Activated T-cell treated with anti-CD3 and anti-CD28 coated beads, Interleukin-2, amount 50 U/mL, for 48 hours (primary cell): Measurements from ENCODE around the gene PRM3.

Source experiments
- DNase-seq, 2 experiments: peaks; one replicate each; pipeline ENCODE4 v3.0.0-alpha.2; 2020

The PRM3 gene

DNA sequence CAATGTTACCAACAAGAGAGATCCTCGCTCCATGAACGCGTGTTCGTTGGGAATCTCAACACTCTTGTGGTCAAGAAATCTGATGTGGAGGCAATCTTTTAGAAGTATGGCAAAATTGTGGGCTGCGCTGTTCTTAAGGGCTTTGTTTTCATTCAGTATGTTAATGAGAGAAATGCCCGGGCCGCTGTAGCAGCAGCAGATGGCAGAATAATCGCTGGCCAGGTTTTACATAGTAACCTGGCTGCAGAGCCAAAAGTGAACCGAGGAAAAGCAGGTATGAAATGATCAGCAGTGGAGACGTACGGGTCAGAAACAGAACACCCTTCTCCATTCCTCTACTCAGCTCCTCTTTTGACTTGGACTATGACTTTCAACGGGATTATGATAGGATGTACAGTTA is 30.8 kb downstream of the PRM3 start:
- DNase-seq, result no peak

DNA sequence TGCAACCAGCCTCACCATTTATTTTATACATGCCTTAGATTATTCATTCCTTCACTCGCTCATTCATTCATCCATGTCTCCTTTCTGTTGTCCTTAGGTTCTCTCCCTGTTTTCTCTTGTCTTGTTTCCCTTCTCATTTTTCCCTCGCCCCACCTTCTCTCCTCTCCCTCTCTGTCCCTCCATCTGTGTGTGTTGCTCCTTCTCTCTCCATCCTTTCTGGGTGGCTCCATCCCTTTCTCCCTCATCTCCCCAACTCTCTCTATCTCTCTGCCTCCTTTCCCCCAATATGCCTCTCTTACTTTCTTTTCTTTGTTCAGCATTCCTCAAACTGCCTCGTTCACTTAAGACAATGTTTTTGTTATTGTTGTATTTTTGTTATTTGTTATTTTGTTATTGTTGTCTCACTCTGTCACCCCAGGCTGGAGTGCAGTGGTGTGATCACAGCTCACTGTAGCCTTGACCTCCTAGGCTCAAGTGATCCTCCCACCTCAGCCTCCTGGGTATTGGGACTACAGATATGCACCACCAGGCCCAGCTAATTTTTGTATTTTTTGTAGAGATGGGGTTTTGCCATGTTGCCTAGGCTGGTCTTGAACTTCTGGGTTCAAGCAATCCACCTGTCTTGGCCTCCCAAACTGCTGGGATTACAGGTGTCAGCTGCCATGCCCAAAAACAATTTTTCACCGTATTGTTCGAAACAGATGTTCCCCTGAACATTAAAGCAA is 31.8 kb downstream of the PRM3 start:
- DNase-seq, result no peak

DNA sequence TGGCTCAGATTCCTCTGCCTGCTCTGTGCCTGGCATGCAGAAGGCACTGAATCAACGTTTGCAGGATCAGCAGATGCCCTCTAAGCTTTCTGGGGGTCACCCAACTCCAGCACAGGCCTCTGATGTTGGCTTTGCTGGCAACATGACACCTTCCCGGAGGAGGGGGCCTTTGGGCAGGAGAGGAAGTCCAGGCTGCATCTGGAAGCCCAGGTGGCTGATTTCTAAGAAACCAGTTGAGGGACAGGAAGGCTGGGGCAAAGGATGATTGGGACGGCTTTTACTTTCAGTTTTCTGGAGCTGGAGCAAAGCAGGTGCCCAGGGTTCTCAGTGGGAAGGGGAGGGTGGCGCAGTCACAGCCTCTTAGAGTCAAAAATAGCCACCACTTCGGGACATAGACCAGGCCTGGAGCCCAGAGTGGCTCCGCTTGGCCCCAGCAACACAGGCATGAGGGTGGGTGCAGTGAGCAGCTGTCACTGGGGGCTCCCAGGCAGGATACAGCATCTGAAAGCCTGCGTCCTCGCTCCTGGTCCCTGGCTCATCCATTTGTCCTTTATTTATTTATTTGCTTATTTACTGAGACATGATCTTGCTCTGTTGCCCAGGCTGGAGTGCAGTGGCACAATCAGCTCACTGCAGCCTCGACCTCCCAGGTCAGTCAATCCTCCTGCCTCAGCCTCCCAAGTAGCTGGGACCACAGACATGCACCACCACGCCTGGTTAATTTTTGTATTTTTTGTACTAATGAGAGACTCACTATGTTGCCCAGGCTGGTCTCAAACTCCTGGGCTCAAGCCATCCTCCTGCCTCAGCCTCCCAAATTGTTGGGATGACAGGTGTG is 32.6 kb downstream of the PRM3 start:
- no peak for DNase-seq

DNA sequence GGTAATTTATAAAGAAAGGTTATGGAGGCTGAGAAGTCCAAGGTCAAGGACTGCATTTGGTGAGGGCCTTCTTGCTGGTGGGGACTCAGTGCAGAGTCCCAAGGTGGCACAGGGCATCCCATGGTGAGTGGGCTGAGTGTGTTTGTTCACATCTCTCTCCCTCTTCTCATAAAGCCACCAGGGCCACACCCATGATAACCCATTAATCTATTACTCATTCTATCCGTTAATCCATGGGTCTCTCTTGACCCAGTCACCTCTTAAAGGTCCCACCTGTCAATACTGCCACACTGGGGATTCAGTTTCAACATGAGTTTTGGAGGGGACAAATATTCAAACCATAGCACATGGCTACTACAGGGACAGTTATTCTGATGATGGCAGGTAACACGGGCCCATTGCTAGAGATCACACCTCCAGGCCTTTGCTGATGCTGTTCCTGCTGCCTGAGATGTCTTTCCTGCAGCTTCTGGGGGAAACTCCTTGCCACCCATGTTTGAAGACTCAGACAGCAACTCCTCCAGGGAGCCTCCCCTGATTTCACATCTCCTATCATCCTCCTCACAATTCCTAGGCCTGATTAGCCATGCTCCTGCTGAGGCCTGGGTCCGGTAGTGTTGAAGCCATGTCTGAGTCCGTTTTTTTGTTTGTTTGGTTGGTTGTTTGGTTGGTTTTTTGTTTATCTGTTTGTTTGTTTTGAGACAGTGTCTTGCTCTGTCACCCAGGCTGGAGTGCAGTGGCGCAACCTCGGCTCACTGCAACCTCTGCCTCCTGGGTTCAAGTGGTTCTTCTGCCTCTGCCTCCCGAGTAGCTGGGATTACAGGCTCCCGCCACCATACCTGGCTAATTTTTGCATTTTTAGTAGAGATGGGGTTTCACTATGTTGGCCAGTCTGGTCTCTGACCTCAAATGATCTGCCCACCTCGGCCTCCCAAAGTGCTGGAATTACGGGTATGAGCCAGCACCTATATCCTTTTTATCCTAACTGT is 33.5 kb downstream of the PRM3 start:
- no peak for DNase-seq

DNA sequence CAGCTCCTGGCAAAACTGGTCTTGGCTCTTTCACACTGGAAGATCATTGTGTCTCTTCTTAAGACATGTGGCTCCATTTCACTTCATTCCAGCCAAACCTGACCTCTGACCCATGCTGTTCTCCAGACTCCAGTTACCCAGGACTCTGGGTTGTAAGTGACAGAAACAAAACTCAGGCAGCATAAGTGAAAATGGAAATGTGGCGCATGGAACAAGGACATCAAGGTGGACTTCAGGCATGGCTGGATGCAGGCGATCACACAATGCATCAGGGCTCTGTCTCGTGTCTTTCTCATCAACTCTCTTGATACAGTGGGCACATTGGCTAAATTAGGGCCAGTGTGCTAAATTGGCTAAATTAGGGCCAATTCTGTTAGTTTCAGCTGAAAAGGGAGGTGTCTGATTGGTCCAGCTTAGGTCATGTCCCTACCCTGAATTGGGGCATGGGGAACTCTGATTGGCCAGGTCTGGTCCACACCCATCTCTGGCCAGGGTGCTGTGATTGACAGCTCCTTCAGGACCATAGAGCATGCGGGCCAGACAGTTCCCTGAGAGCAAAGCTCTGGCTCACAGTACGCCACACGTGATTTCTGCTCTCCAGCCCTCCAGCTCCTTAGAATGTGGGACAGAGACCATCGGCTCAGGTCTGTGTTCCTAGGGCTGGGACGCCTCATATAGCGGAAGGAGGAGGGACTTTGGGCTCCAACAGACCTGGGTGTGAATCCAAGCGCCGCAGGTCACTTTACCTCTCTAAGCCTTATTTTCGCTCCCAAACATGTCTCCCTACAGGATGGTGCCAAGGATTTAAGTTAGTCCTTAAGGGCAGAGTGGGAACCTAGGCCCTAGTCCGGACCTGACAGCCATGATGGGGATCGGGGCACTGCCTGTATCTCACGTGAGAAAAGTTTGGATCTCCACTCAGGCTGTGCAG is 34.9 kb downstream of the PRM3 start:
- DNase-seq, result no peak

DNA sequence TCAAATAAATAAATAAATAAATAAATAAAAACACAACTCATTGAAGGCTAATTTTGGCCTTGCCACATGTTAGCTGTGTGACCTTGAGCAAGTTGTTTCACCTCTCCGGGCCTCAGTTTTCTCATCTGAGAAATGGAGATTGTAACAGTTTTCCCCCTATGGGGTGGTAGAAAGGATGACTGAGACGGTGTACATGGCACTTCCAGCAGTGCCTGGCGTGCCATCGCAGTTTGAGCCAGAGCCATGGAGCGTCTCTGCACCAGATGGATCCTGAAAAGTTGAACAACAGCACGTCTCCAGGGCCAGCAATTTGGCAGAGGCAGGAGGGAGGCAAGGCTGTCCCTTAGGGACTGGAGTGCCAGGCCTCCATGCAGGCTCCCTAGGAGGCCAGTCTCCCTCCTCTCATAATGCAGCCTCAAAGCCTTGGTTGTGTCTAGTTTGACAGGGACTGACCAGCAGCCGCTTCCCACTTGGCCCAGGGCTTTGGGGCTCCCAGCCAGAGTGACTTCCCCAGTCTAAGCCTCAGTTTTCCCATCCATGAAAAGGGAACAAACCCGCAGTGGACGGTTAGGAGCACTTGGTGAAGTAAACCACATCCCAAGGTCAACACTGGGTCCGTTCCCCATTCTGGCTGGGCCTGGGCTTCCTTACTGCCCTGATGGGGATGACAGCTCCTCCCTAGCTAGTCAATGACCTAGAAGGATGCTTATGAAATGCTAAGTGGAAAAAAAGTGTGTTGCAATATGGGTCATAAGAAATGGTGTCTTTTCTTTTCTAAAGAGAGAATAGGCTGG is 36.8 kb downstream of the PRM3 start:
- DNase-seq, result no peak

DNA sequence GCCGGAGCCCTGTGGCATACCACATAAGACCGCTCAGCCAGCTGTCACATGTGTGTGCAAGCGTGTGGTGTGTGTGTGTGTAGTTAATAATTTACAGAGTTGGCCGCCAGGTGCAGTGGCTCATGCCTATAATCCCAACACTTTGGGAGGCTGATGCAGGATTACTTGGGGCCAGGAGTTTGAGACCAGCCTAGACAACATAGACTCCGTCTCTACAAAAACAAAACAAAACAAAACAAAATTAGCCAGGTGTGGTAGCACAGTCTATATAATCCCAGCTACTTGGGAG is 37.8 kb downstream of the PRM3 start:
- DNase-seq, result no peak

DNA sequence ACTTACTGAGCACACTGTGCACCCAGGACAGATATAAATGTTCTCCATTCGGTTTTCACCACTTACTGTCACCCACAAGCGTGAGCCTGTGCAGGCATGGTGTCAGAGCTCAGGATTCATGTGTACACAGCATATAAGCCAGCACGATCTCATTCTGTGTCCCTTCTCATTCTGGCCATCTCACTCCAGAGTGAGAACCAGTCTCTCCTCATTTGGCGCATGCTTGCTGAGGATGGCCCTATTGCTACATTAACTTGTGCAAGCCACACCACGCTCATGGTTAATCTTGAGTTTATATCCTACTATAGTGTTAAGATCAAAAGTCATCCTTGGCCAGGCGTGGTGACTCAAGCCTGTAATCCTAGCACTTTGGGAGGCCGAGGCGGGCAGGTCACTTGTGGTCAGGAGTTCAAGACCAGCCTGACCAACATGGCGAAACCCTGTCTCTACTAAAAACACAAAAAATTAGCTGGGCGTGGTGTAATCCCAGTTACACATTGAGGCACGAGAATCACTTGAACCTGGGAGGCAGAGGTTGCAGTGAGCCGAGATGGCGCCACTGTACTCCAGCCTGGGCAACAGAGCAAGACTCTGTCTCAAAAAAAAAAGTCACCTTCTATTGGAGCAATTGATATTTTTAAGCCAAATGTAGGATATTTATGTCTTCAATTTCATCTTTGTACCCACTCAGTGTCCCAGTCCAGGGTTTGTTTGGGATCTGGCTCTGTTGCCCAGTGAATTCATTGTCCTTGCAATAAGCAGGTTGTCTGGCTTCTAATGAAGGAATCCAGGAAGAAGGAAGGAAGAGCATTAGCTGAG is 38.3 kb downstream of the PRM3 start:
- no peak for DNase-seq

DNA sequence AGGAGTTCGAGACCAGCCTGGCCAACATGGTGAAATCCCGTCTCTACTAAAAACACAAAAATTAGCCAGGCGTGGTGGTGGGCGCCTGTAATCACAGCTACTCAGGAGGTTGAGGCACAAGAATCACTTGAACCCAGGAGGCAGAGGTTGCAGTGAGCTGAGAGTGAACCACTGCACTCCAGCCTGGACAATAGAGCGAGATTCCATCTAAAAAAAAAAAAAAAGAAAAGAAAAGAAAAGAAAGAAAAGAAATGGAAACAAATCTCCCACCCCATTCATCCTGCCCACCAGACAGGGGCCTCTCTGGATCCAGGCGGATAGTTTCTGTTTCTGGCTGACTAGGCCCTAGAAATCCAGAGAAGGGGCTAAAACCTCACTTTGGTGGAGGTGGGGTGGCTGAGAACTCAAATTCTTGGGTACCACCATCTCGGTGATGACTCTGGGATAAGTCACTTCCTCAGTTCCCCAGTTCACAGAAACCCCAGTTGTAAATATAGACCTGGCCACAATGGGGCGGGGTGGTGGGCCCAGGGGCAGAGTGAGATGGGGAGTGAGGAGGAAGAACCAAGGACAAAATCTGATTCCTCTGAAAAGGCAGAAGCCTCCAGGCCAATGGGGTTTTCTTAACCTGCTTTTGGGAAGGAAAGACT is 39.6 kb downstream of the PRM3 start:
- peak; percentile 90 to 91 for DNase-seq

DNA sequence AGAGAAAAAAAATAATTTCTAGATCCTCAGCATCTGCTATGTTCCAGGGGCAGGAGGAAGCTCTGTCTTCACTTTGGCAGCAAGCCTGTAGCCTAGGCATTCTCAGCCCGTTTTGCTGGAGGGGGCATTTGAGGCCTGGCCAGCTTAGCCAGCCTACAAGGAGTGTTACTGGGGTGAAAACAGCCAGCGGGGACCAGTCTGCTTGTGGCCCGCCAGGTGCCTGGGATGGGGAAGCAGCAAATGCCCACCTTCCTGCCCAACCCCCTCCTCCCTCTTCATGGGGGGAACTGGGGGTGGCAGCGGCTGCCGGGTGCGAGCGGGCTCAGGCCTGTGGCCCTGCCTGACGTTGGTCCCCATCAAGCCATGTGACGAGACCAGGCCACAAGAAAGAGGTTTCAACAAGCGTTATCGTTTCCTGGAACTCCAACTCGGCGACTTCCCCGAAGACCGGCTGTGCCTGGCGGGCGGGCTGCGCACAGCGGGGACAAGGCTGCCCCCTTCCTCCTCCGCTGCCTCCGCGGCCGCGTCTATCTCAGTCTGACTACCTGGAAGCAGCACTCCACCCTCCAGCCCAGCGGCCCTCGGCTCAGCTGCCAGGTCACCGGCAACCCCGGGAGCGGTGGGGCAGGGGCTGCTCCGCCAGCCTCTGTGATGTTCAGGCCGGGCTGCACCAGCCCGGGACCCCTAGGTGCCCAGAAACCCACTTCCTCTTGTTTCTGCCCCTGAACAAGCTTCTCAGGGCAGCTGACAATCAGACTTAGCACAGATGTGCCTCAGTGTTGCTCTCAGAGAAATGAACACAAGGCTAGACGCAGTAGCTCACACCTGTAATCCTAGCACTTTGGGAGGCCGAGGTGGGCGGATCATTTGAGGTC is 40.3 kb downstream of the PRM3 start:
- peak; percentile 94 to 96 for DNase-seq

DNA sequence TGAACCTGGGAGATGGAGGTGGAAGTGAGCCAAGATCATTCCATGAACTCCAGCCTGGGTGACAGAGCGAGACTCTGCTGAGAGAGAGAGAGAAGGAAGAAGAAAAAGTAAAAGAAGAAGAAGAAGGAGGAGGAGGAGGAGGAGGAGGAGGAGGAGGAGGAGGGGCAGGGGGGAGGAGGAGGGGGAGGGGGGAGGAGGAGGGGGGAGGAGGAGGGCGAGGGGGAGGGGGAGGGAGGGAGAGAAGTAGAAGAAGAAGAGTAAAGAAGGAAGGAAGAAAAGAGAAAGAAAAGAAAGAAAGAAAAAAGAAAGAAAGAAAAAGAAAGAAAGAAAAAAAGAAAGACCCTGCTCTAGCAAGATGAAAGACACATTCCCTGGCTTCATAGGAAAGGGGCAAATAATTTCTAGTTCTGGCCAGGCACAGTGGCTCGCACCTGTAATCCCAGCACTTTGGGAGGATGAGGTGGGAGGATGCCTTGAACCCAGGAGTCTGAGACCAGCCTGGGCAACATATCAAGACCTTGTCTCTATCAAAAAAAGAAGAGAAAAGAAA is 41.1 kb downstream of the PRM3 start:
- no peak for DNase-seq

DNA sequence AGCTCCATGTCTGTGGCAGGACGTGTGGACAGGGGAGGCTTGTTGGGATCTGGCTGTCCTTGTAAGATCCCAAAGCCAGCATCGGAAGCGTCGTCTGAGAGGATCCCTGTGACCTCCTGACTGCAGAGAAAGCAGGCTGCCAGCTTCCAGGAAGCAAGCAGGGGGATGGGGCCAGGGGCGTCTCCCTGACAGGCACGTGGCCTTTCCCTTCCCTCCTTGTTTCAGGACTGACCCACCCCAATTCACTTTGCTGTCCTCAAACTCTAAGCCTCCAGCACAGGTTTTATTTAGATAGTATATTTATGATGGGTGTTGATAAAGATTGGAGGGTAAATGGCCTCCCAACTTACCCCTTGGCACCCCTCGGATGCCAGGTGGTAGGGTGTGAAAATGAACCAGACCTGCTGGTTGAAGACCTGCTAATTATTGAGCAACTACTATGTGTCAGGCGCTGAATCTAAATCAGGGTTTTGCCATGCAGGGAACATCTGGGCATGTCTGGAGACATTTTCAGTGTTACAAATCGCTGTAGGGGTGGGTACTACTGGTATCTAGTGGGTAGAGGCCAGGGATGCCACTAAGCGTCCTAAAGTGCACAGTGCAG is 42.0 kb downstream of the PRM3 start:
- DNase-seq, result no peak

DNA sequence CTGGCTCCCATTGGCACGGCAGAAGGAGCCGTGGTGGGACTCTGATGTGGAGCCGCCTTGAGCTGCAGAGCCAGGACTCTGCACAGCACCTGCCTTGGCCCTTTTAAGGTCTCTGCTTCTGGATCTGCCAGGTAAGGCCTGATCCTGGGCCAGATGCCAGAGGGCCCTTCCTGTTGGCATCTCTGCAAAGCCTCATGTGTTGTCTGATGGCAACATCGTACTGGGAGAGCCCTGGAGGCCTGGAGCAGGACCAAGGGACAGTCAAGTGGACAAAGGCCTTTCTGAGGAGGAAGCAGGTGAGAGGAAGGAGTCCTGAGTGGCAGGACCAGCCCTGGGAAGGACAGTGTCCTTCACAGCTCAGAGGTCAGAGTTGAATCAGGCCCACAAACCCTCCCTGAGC is 43.5 kb downstream of the PRM3 start:
- no peak for DNase-seq

DNA sequence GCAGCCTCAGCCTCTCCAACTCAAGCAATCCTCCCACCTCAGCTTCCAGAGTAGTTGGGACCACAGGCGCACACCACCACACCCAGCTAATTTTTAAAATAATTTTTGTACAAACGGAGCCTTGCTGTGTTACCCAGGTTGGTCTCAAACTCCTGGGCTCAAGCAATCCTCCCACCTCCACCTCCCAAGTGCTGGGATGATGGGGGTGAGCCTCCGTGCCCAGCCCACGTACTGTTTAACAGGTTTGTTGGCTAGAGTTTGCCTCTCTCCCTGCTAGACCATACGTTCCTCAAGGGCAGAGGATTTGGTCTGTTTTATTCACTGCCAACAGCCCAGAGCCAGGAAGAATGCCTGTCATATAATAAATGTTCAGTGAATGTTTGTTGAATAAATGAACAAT is 44.0 kb downstream of the PRM3 start:
- DNase-seq, result no peak

DNA sequence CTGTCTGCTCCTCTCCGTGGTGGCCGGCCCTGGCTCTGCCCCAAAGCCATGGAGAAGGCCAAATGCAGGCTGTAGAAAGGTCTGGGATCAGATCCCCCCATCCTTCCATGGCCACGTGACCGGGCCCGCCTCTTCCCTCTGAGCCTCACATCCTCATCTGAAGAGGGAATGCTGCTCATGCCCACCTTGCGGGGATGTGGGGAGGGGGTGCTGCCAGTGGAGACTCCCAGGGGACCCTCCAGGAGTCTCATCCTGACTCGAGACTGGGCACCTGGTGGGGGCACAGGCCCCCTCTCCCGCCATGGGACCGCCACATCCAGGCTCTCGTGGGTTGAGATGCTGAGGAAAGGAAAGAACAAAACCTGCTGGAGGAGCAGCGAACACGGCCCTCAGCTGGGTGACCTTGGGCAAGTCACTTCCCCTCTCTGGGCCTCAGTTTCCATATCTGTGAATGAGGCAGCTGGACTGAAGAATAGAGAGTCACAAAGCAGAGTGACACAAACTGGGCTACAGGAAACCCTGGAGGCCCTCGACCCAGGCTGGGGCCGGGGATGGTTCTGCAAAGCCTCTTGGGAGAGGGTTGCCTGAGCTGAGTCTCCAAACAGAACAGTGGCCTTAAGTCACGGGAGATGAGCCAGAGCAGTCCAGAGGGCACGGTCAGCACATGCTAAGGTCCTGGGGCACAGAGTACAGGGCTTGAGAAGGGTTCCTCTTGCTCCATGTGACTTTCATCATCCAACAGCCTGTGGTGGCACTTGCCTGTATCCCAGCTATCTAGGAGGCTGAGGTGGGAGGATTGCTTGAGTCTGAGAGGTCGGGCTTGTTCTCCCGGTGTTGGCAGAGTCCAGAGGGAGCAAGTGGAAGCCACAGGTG is 47.5 kb downstream of the PRM3 start:
- DNase-seq, result peak; percentile 60 to 63

DNA sequence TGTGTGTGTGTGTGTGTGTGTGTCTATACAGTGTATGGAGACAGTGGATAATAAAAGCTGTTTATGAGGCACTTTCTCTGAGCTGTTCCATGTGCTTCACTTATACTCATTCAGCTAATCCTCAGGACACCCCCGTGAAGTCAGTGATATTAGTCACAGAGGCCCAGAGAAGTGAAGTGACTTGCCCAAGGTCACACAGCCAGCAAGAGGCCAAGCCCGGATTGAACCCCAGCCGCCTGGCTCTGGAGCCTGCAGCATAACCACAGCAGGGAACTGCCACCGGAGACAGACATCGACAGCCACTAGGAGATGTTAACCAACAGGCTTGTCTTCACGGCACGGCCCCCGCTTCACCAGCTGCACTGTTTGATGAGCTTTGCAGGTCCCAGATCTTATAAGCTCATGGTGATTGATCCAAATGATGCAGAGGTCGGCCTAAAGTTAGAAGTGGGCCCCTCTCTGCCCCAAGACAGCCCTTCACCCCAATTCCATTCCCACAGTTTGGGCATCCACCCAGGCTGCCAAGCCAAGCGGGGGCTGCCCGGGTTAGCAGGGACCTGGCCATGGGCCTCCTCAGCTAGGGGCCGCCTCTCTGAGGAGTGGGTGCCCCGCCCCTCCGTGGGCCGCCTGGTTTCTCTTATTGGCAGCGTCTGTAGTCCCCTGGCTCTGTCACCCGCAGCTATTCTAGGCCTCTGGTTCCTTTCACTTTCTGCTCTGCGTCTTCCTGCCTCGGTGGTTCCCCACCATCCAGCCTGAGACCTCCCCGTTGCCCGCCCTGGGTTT is 48.3 kb downstream of the PRM3 start:
- DNase-seq, result peak; percentile 92 to 93
